HG03432 (cell line): ENCODE results near the gene SLC45A2.

Source experiments
- ATAC-seq: cut with Tn5 transposase; IDR thresholded peaks from one replicate; pipeline ENCODE4 v1.9.1; 2021; ENCODE audit warnings: mild to moderate bottlenecking, moderate library complexity; ENCODE audit not compliant: unreplicated experiment

The SLC45A2 gene

DNA sequence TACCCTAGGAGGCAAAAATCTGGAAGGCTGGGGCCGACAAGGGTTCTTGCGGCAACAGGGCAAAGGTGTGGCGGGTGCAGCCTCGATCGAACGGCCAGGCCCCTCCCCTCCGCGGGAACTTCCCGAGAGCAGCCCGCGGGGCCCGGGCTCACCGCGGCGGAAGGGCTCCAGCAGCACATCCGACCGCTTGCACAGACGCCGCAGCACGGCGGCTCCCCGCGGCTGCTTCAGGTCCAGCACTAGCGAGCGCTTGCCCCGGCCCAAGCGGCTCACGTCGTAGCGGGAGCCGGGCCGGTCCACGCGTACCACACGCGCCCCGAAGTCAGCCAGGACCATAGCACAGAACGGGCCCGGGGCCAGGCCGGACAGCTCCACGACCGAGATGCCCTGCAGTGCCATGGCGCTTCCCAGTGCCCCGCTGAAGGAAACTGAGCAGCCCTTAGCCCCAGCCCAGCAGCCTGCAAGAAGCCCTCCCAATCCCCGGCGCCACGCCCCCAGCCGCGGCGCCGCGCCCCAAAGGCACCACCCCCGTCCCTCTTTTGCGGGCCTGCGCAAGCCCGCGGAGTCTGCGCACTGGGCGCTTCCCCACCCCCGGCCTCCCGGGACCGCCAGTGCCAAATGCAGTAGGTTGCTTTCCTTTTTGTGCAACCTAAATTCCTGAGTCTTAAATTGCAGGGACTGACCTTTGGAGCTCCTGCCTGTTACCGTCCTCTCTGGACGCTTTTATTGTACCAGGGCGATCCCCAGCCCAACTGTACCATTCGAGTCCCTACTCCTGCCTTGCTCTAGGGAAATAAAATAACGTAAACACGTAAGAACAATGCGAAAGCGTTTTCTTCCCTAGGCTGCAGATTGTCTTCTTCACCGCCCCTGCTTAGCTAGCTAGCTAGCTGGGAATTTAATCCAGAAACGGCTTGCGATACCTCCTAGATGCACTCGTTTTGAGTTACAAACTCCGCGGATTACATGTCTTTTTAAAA lies 23.4 kb upstream of the SLC45A2 start, which contains the start of gene AMACR:
TSS of gene AMACR (minus strand) at position 430 of the 980 bp plus-strand sequence. CDS start at position 399, 31 bp downstream.
- ATAC-seq, result peak; percentile 96

DNA sequence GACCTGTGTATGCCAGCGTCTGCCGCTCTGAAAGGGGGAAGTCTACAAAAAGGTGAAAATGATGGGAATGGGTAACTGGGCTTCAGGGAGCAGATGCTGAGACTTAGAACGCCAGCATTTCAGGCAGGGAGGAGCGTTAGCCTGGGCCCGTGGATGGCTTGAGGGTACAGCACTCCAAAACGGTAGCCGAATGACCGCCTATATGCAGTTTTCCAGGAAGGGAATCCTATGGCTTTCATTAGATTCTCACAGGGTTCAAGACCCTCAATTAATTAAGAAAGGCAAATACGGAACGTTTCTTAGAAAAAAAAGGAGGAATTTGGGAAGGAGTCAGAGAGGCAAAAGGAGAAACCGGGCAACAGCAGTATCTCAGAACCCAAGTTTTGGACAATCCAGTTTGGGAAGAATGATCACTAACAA lies 22.7 kb upstream of the SLC45A2 start:
- no peak for ATAC-seq

DNA sequence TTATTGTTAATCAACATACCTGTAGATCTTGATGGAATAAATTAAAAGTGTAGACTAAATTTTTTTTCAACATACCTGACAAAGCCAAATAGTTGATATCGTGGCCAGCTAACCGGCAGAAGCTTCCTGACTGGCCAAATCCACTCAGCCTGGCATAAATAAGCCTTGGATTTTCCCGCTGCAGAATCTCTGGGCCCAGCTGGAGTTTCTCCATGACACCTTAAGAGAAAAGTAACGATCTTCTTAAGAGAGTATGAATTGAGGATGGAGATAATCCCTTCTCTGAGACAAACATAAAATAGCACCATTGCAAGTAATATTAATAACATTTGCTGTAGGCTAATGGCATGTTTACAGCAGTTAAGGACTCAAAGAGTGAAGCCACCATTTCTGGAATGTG lies 21.2 kb upstream of the SLC45A2 start:
- no peak for ATAC-seq

DNA sequence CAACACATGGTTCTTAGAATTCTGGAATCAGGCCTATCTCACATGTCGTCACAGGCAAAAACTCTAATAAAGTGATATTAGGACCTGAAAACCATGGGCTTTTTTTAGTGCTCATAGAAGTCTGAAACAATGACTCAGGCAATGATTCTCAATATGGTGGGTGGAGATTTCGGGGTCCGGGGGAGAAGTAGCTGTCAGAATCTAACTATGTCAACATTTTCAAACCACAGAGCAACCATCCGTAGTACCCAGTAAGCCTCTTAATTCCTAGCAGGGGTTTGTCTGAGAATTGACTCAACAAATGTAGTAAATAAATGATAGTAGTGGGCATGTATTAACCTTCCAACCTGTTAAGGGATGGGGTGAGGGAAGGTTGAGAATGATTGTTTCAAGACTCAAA lies 20.7 kb upstream of the SLC45A2 start:
- ATAC-seq, result no peak

DNA sequence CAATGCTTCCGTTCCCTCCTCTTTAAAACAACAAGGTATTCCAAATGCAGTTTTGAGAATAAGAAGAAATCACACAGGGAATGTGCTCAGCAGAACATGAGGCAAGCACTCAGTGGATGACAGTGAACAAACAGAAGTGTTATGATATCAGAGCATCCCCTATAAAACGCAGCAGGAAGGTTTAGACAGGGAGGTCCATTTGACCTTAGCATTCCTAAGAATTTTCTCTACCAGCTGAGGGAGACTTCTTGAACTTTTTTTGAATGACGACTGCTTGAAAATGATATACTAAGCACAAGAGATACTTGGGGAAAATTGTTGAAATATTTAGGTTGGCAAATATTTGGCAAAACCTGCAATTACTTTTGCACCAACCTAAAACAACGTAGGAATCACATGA lies 19.4 kb upstream of the SLC45A2 start:
- ATAC-seq, result no peak

DNA sequence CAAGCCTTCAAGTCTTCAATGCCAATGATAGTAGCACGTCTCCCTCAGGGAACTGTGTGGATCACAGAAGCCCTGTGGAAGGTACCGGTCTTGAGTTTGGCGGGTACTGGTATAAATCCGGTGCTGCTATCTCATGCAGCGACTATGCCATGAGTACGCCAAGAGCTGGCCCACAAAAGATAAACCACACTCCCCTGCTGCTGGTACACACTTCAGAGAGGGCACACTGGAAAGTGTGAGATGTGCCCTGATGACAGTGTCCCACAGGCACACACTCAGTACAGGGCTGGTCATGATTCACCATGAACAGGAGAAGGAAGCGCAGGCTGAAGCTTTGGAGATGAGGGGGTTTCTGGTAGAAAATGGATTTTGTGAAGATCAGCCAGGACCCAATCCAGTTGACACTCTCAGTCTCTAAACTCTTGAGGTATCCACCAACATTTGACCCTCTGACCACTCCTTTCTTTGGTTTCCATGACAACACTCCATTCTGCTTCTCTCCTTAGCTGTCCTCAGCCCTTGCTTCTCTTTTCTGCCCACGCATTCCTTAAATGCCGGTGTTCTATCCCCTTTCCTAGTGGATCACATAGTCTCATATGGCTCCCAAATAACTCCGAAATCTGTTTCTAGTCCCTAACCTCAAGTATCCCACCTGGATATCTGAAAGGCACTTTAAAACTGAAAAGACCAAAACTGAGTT lies 18.3 kb upstream of the SLC45A2 start:
- ATAC-seq, result no peak

DNA sequence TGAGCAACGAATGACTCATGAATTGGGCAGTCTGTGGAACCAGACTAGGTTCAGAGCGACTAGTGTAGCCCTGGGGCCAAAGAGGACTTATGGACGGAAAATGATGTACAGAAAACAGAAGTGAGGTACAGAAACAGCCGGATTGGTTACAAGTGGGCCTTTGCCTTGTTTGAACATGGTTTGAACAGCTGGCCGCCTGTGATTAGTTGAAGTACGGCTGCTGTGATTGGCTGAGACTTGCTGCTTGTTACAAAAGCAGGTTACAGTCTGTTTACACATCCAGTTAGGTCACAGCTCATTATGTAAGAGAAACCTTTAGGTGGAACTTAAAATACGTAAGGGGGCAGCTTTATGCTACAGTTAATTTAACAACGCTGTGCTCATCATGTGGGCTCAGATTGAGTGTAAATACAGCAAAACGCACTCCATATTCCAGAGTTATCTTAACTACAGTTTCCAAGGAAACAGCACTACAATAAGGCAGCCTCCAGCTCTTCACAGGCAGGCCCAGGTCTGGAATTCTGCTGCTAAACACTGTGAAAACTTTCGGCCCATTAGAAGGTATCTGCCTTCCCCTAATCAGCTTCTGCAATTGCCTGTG lies 16.8 kb upstream of the SLC45A2 start:
- no peak for ATAC-seq

DNA sequence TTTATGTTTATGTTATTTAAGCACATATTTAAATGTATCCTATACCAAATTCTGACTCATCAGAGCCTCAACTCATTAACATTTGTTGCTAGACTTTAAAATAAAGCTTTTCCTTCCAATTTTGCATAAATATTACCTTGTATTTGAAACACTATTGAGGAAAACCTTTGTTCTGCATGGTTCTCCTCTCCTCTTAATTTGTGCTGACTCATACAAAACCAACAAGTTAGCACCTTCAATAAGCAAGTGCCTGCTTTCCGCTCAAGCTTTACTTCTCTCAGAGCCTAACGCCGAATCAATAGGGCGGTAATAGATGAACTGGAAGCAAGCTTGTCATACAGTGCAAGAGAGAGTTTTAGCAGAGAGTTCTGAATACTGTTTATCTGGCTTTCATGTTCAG lies 15.5 kb upstream of the SLC45A2 start:
- ATAC-seq, result no peak

DNA sequence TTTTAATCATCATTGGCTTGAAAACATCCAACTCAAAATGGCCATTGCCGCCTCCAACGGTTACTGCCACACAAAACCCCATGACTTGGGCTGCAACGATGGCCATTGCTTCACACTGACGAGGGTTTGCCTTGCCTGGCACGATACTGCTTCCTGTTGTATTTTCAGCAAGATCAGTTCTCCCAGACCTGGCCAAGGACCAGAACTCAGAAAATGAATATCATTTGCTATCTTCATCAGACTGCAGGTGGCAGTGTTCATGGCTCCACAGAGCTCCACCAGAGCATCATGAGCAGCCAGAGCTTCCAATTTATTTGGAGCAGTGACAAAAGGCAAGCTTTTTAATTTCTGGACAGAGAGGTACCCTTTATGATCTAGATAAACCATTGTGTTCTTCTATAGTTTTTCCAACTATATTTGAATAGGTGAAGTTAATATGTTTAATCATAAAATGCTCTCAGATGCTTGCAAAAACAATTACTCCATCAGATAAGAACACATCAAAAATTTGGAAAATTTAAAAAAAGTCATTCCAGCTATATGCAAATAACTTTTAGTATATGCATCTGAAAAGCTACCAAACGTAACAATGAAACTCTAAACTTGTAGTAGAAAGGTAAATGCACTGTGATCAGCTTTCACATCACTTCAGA lies 13.0 kb upstream of the SLC45A2 start:
- peak; percentile 85 for ATAC-seq

DNA sequence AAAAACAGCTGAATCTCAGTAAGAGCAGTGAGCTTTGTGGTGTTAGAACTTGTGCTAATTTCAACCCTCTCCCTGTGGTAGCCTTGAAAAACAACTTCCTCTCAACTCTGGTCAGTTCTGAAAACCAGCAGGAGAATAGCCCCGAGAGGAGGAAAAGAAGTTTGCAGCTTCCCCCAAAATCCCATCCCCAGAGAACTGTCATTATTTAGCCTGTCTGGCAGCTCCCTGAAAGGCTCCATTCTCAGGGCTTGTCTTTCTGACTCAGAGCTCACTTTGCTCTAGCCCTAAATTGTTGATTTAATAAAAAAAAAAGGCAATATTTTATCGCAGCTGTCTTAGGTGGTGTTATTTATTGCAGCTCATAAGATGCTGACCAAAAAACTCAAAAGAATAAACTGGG lies 11.4 kb upstream of the SLC45A2 start:
- ATAC-seq, result no peak

DNA sequence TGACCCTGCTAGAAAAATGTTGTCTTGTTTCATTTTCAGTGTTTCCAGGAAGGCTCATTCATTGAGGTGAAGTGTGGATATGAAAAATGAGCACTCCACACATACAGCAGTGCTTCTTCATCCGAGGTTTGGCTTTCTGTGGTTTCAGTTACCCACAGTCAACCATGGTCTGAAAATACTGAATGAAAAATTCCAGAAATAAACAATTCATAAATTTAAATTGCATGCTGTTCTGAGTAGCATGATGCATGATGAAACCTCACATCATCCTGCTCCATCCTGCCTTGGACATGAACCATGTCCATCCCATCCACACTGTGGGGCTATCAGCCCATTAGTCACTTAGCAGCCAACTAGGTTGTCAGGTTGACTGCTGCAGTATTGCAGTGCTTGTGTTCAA lies 10.4 kb upstream of the SLC45A2 start:
- no peak for ATAC-seq

DNA sequence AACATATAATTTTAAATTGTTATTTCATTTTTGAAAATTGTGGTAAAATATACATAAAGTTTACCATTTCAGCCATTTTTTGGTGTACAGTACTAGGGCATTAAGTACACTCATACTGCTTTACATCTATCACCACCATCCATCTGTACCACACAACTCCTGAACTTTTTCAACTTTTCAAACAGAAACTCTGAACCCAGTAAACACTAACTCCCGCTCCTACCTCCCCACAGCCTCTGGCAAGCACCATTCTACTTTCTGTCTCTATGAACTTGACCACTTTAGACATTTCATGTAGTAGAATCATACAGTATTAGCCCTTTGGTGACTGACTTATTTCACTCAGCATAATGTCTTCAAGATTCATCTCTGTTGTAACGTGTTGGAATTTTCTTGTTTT lies 8.4 kb upstream of the SLC45A2 start:
- ATAC-seq, result no peak

DNA sequence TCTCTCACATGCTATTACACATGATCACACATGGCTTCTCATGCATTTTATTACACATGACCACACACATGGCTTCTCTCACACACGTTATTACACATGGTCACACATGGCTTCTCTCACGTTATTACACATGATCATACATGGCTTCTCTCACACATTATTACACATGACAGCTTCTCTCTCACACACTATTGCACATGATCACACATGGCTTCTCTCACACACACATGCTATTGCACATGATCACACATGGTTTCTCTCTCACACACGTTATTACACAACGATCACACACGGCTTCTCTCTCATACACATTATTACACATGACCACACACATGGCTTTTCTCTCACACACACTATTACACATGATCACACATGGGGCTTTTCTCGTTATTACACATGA lies 954 bp upstream of the SLC45A2 start:
- no peak for ATAC-seq

DNA sequence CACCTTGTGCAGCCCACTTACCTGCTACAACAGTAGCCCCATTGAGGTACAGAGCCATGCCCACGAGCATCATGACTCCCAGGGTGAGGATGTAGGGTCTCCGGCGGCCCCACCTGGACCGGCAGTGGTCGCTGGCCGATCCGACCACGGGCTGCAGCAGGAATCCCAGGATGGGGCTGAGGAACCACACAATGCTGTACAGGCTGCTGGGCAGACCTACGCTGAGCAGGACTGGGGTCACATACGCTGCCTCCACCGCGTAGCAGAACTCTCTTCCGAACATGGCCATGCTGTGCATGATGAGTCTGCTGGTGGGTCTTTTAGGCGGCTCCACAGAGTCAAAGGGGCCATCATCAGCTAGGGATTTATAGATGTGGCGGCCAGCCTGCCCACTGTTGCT lies 315 bp downstream of the SLC45A2 start:
- ATAC-seq, result no peak

DNA sequence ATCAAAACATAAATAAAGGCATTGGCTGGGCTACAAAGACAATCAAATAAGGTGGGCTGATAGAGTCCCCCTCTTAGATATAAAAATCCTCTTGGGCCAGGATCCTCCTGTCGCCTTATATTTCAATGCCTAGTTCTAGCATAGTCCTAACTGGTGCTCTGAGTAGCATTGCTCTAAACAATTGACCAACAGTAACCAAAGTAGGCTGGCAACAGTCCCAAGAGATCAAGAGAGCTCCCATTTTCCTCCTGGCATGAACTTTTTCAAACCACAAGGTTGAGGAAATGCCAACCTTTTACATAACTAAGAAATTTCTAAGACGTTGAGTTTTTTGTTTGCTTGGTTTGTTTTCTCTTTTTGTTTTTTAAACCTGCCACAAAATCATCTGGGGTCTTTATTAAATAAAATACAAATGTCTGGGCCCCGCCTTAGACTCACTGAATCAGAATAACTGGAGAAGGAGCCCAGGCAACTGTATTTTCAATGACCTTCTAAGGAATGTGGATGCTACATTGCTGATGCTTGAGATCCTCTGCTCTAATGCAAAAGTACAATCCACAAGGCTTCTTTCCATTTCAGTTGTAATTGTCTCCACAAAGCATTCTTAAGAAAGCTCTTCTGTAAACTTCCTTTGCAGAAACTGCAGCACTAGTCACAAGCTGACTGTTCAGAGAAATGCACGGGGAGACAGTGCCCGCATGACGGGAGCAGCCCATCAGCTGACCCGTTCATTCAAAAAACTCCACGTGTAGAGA lies 2.9 kb downstream of the SLC45A2 start:
- no peak for ATAC-seq

DNA sequence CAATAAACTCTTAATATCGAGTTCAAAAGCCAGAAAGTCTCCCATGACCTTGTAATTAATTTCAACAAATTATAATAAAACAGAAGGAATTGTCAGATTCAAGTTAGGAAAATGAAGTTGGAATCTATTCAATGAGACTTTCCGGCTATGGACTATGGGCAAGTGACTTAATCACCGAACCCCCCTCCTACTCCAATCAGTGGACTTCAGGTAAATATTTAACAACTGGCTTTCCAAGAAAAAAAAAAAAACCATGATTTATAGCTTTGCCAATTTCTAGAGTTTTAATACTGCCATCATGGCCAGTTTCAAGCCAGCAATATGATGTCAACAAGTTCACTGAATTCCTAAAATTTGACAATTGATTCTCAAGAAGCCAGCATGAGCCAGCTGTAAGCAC lies 4.5 kb downstream of the SLC45A2 start:
- ATAC-seq, result no peak

DNA sequence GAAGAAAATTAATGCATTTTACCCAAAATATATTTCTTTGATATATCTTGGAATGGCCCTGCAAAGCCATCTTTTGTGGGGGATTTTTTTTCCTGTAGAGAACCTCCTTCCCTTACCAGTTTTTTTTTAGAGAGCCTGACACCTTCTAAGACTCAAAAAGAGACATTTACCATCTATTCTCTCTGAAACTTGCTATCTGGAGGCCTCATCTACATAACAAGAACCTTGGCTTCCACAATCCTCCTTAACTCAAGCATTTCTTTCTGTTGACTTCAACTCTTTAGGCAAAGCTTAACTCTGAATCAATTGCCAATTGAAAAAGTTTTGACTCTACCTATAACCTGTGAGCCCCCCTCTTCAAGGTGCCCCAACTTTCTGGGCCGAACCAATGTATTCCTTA lies 6.2 kb downstream of the SLC45A2 start:
- ATAC-seq, result no peak

DNA sequence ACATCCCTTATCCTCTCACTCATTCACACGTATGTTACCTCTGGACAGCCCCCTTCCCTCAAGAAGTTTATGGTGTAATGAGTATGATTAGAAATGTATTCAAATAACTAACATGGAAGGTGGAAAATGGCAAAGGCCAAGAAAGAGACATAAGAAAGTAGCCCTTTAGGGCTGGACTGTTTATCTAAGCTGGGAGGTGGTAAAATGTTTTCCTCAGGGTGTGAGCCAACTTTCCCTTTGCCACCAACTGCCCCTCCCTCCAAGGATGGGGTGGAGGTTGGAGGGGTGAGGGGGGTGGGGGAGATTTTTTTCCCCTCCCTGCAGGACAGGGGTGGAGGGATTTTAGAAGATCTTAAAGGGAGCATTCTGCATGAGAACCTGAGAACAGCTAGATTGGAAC lies 8.2 kb downstream of the SLC45A2 start:
- ATAC-seq, result no peak

DNA sequence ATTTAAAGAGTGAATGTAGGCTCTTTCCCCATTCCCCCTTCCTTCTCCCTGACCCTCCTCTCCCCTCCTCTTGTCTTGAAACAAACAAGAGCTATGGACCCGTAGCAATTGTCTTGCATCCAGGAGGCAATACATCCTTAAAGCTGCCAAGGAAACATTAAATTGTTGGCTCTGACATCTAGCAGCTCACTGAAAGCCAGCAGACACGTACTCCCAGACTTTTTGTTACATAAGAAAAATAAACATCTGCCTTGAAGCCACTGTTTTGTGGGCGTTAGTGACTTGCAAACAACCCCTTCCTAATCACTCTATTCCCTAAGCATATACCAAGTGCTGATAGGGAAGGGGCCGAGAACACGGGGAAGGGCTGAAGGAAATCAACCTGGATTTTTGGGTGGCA lies 8.6 kb downstream of the SLC45A2 start:
- no peak for ATAC-seq

DNA sequence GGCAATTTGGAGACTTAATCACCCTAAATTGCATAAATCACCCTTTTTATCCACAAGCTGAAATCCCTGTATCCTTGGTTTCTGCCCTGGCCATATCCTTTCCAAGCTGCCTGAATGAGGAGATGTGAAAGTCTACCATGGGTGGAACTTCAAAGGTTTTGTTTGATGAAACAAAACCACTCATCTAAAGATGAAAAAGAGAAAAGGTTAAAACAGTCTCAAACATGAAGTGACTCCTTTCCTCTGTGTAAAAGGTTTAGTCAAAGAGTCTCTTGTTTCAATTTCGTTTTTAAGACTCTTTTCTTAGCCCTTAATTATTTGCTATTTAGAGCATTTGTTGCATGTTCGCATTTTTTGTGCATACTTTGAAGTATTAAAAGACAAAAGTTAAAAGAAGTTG lies 11.2 kb downstream of the SLC45A2 start:
- ATAC-seq, result peak; percentile 66
